ENCODE measurements around the gene RPS3.

DNA sequence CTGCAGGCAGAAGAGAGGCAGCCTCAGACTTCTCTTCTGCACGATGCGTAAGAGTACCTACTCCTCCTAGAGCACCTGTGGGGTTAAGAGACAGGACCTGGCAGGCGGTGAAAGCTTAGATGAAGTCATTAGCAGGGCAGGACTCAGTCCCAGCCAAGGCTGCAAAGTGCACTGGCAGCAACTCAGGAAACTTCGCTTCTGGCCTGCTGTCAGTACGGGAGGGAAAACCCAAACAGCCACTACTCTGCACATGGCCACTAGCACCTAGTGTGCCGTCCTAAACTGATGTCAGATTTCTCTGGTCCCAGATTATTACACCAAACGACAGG is 42.5 kb downstream of the RPS3 start:
- TF ChIP-seq, protein P1, sequence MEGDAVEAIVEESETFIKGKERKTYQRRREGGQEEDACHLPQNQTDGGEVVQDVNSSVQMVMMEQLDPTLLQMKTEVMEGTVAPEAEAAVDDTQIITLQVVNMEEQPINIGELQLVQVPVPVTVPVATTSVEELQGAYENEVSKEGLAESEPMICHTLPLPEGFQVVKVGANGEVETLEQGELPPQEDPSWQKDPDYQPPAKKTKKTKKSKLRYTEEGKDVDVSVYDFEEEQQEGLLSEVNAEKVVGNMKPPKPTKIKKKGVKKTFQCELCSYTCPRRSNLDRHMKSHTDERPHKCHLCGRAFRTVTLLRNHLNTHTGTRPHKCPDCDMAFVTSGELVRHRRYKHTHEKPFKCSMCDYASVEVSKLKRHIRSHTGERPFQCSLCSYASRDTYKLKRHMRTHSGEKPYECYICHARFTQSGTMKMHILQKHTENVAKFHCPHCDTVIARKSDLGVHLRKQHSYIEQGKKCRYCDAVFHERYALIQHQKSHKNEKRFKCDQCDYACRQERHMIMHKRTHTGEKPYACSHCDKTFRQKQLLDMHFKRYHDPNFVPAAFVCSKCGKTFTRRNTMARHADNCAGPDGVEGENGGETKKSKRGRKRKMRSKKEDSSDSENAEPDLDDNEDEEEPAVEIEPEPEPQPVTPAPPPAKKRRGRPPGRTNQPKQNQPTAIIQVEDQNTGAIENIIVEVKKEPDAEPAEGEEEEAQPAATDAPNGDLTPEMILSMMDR (IDR thresholded peaks at IDR 0.05) = no peak
- TF ChIP-seq POLR2A (IDR thresholded peaks at IDR 0.05) = no peak
